ENCODE measurements around the gene AIFM2.

- TF ChIP-seq CTCF (IDR thresholded peaks at IDR 0.05; ENCODE audit: extremely low read depth in 1 of 2, insufficient read depth in 1 of 2, low read depth in 1 of 2, low read length in 2 of 2), result no peak
- TF ChIP-seq POLR2A (IDR thresholded peaks at IDR 0.05; ENCODE audit: low read depth, low read length), result no peak
- no peak for TF ChIP-seq POLR2AphosphoS5 (IDR thresholded peaks at IDR 0.05; ENCODE audit: insufficient read depth, low read depth, low read length)
These were observed 17.7 kb downstream of the AIFM2 start for GRCh38 chr10:70114902-70115301.

Data from endothelial cell of umbilical vein (primary cell).